WTC11 (cell line): ENCODE measurements around the gene MAN2B1. TPM values are rescaled to one million over a fixed set of nuclear protein-coding genes. Genes with fewer than 3 reads are reported as not detected.

Experiments used
- ATAC-seq: fragments of 200-7000 bp; cut with Tn5 transposase; 2 replicates; pipeline ENCODE4 v1.10.0; 2021; ENCODE audit warnings: mild to moderate bottlenecking, moderate library complexity
- CTCF ChIA-PET: fragments of 300-600 bp; sonication (Branson Sonifier 250); formaldehyde crosslinking; loops from one replicate; lab custom pipeline; 2021; ENCODE audit warnings: antibody characterized with exemption; lab: Charles Lee
- POLR2A ChIA-PET: fragments of 350-600 bp; sonication (Branson Sonifier 250); formaldehyde crosslinking; loops from one replicate; lab custom pipeline; 2021; ENCODE audit warnings: antibody characterized with exemption; lab: Charles Lee
- DNase-seq: peaks from one replicate; pipeline ENCODE4 v3.0.0; 2021; ENCODE audit warnings: low spot score
- H3K27ac Mint-ChIP-seq: 2 replicates; pipeline ENCODE4 v1.8.0; 2021; ENCODE audit warnings: mixed read lengths
- H3K27me3 Mint-ChIP-seq: 2 replicates; pipeline ENCODE4 v1.8.0; 2021; ENCODE audit warnings: low read depth, mild to moderate bottlenecking, moderate library complexity, mixed read lengths
- H3K36me3 Mint-ChIP-seq: 2 replicates; pipeline ENCODE4 v1.8.0; 2021; ENCODE audit warnings: mixed read lengths
- H3K4me1 Mint-ChIP-seq: 2 replicates; pipeline ENCODE4 v1.8.0; 2022; ENCODE audit warnings: mixed read lengths
- H3K4me3 Mint-ChIP-seq: 2 replicates; pipeline ENCODE4 v1.8.0; 2021; ENCODE audit warnings: mild to moderate bottlenecking, moderate library complexity, mixed read lengths
- H3K9me3 Mint-ChIP-seq: 2 replicates; pipeline ENCODE4 v1.8.0; 2021; ENCODE audit warnings: mixed read lengths
- ARID4B ChIP-seq: sonication (generic); formaldehyde crosslinking; IDR thresholded peaks from 2 replicates; pipeline ENCODE4 v1.8.0; 2023; ENCODE audit warnings: missing genetic modification reagents, mild to moderate bottlenecking, borderline replicate concordance
- CBFB ChIP-seq: sonication (generic); formaldehyde crosslinking; IDR thresholded peaks from 2 replicates; pipeline ENCODE4 v1.8.1; 2022; ENCODE audit warnings: mild to moderate bottlenecking, low read depth, missing genetic modification reagents
- CREB1 ChIP-seq: sonication (generic); formaldehyde crosslinking; IDR thresholded peaks from 2 replicates; pipeline ENCODE4 v1.8.0; 2023; ENCODE audit warnings: mild to moderate bottlenecking, missing genetic modification reagents
- CREM ChIP-seq: sonication (generic); formaldehyde crosslinking; IDR thresholded peaks from 2 replicates; pipeline ENCODE4 v1.8.1; 2022; ENCODE audit warnings: mild to moderate bottlenecking, missing genetic modification reagents, moderate library complexity
- E2F4 ChIP-seq: sonication (generic); formaldehyde crosslinking; IDR thresholded peaks from 2 replicates; pipeline ENCODE4 v1.8.1; 2022; ENCODE audit warnings: low read depth, mild to moderate bottlenecking, moderate library complexity, missing genetic modification reagents, borderline replicate concordance
- ERG ChIP-seq: fragments of 250-450 bp; sonication (Bioruptor Pico); IDR thresholded peaks from 2 replicates; pipeline ENCODE4 v1.8.0; 2021; ENCODE audit warnings: mild to moderate bottlenecking
- ETV6 ChIP-seq: sonication (generic); formaldehyde crosslinking; IDR thresholded peaks from 2 replicates; pipeline ENCODE4 v1.8.1; 2022; ENCODE audit warnings: mild to moderate bottlenecking, missing genetic modification reagents
- JAZF1 ChIP-seq: fragments of 250-450 bp; sonication (Bioruptor Pico); IDR thresholded peaks from 2 replicates; pipeline ENCODE4 v1.9.0; 2021; ENCODE audit warnings: moderate library complexity, mild to moderate bottlenecking, inconsistent platforms
- SP1 ChIP-seq: sonication (generic); formaldehyde crosslinking; conservative IDR thresholded peaks from 2 replicates; pipeline ENCODE4 v1.8.1; 2022; ENCODE audit warnings: missing genetic modification reagents
- TCF7 ChIP-seq: sonication (generic); formaldehyde crosslinking; IDR thresholded peaks from 2 replicates; pipeline ENCODE4 v1.8.0; 2022; ENCODE audit warnings: mild to moderate bottlenecking, low read depth, missing genetic modification reagents, moderate library complexity
- TP53 ChIP-seq: sonication (generic); formaldehyde crosslinking; IDR thresholded peaks from 2 replicates; pipeline ENCODE4 v1.8.1; 2023; ENCODE audit warnings: mild to moderate bottlenecking, missing genetic modification reagents
- ZNF263 ChIP-seq: sonication (generic); formaldehyde crosslinking; IDR thresholded peaks from 2 replicates; pipeline ENCODE4 v1.8.1; 2022; ENCODE audit warnings: low read depth, mild to moderate bottlenecking, moderate library complexity, missing genetic modification reagents
- ZNF416 ChIP-seq: fragments of 250-450 bp; sonication (Bioruptor Pico); IDR thresholded peaks from 2 replicates; pipeline ENCODE4 v1.9.0; 2021; ENCODE audit warnings: mild to moderate bottlenecking, inconsistent platforms
- ZNF671 ChIP-seq: fragments of 250-450 bp; sonication (Bioruptor Pico); IDR thresholded peaks from 2 replicates; pipeline ENCODE4 v1.8.0; 2021; ENCODE audit warnings: mild to moderate bottlenecking
- total RNA-seq: library from RNA; stranded (reverse); gene quantifications from 3 replicates; pipeline ENCODE4 v1.2.3, GENCODE V29; 2021
- TF ChIP-seq, protein P1 (sequence below): sonication (generic); formaldehyde crosslinking; IDR thresholded peaks from 2 replicates; pipeline ENCODE4 v1.8.0; 2022; ENCODE audit warnings: missing genetic modification reagents
- TF ChIP-seq, protein P2 (sequence below): sonication (generic); formaldehyde crosslinking; IDR thresholded peaks from 2 replicates; pipeline ENCODE4 v1.8.1; 2023; ENCODE audit warnings: mild to moderate bottlenecking, missing genetic modification reagents, moderate library complexity
- TF ChIP-seq, protein P3 (sequence below): sonication (generic); formaldehyde crosslinking; IDR thresholded peaks from 2 replicates; pipeline ENCODE4 v1.8.1; 2023; ENCODE audit warnings: mild to moderate bottlenecking, moderate library complexity, missing genetic modification reagents
- TF ChIP-seq, protein P4 (sequence below): sonication (generic); formaldehyde crosslinking; IDR thresholded peaks from 2 replicates; pipeline ENCODE4 v1.8.1; 2022; ENCODE audit warnings: mild to moderate bottlenecking, missing genetic modification reagents, moderate library complexity, borderline replicate concordance
- TF ChIP-seq, protein P5 (sequence below): sonication (generic); formaldehyde crosslinking; IDR thresholded peaks from 2 replicates; pipeline ENCODE4 v1.8.0; 2022; ENCODE audit warnings: mild to moderate bottlenecking, missing genetic modification reagents
- TF ChIP-seq, protein P6 (sequence below): fragments of 250-450 bp; sonication (Bioruptor Pico); IDR thresholded peaks from 2 replicates; pipeline ENCODE4 v1.9.0; 2021; ENCODE audit warnings: mild to moderate bottlenecking

MAN2B1 gene
- total RNA-seq, 1 experiment from 2014 or later, result 73.4 TPM

DNA sequence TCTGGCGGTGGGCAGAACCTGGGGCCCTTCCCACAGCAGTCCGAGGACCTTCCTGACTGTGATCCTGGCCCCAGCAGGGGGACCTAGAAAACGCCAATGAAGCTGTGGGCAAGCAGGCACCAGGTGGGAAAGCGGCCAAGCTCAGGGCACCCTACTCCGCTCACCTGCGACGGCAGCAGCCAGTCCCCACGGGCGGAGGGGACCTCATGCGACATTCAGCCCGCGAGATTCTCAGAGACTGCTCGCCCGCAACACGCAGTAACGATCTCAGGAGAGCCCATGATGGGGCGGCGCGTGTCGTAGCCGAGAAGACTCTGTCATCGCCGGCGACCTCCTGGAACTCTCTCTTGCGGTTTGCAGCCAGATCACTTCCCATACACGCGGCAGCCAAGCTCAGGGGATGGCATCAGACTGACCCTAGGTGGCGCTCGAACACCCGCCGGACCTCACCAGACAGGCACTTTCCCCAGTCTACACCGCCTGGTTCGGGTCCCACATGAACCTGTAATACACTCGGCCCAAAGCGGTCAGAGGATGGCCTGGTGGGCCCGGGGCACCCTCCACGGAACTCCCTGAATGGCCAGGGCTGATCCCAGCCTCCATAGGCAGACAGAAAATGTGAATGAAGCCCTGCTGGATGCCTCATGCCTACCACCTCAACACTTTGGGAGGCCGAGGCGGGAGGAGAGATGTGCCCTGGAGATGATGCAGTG lies 26.5 kb downstream of the MAN2B1 start:
- H3K27ac Mint-ChIP-seq, result no peak overlapping the region; the same call in 1 of the 2 replicates
- peak overlapping the region; percentile 71 for H3K4me3 Mint-ChIP-seq
- peak; percentile 94 for ATAC-seq
- H3K36me3 Mint-ChIP-seq, result no peaks in the 10 kb centered on the region
- H3K4me1 Mint-ChIP-seq, result 0 out of 2 replicates have a peak, but pooled peaks cover 4% of the 10 kb centered on the region
- no peaks in the 10 kb centered on the region for H3K9me3 Mint-ChIP-seq
- ChIA-PET CTCF (interaction anchor here (0.5 to 2.2 kb wide), 38 partner anchors 9 to 1000 kb away, joined by 3 to 27 read pairs (median 4); partner anchors contain the start of genes MAN2B1, WDR83, ZNF442 and ZNF443), POLR2A (interaction anchor here (0.8 to 1.0 kb wide), 2 partner anchors 24 to 30 kb away, joined by 4 to 5 read pairs; a partner anchor contains a TSS)
- peak; percentile 92 for DNase-seq
- peaks cover 16% of the 10 kb centered on the region; the same call in 1 of the 2 replicates for H3K27me3 Mint-ChIP-seq
- 0 out of 2 replicates have a peak, but pooled peaks have one; percentile 68 for TF ChIP-seq TP53 (CRISPR knock-in tag)
- 0 out of 2 replicates have a peak, but pooled peaks have one; percentile 24 for TF ChIP-seq CREM
- TF ChIP-seq ERG (CRISPR knock-in tag), result no peak
- TF ChIP-seq, protein P1, sequence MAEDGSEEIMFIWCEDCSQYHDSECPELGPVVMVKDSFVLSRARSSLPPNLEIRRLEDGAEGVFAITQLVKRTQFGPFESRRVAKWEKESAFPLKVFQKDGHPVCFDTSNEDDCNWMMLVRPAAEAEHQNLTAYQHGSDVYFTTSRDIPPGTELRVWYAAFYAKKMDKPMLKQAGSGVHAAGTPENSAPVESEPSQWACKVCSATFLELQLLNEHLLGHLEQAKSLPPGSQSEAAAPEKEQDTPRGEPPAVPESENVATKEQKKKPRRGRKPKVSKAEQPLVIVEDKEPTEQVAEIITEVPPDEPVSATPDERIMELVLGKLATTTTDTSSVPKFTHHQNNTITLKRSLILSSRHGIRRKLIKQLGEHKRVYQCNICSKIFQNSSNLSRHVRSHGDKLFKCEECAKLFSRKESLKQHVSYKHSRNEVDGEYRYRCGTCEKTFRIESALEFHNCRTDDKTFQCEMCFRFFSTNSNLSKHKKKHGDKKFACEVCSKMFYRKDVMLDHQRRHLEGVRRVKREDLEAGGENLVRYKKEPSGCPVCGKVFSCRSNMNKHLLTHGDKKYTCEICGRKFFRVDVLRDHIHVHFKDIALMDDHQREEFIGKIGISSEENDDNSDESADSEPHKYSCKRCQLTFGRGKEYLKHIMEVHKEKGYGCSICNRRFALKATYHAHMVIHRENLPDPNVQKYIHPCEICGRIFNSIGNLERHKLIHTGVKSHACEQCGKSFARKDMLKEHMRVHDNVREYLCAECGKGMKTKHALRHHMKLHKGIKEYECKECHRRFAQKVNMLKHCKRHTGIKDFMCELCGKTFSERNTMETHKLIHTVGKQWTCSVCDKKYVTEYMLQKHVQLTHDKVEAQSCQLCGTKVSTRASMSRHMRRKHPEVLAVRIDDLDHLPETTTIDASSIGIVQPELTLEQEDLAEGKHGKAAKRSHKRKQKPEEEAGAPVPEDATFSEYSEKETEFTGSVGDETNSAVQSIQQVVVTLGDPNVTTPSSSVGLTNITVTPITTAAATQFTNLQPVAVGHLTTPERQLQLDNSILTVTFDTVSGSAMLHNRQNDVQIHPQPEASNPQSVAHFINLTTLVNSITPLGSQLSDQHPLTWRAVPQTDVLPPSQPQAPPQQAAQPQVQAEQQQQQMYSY (CRISPR knock-in tag), result 0 out of 2 replicates have a peak, but pooled peaks have one; percentile 33
- no peak for TF ChIP-seq ZNF263 (CRISPR knock-in tag)
- TF ChIP-seq ZNF416 (CRISPR knock-in tag), result no peak; the same call in 1 of the 2 replicates
- no peak for TF ChIP-seq JAZF1
- TF ChIP-seq, protein P2, sequence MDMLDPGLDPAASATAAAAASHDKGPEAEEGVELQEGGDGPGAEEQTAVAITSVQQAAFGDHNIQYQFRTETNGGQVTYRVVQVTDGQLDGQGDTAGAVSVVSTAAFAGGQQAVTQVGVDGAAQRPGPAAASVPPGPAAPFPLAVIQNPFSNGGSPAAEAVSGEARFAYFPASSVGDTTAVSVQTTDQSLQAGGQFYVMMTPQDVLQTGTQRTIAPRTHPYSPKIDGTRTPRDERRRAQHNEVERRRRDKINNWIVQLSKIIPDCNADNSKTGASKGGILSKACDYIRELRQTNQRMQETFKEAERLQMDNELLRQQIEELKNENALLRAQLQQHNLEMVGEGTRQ (CRISPR knock-in tag), result no peak
- no peak for TF ChIP-seq ZNF671 (CRISPR knock-in tag)
- TF ChIP-seq E2F4 (CRISPR knock-in tag), result no peak
- TF ChIP-seq CREB1 (CRISPR knock-in tag), result no peak
- TF ChIP-seq SP1 (CRISPR knock-in tag), result no peak; the same call in 1 of the 2 replicates
- TF ChIP-seq, protein P3, sequence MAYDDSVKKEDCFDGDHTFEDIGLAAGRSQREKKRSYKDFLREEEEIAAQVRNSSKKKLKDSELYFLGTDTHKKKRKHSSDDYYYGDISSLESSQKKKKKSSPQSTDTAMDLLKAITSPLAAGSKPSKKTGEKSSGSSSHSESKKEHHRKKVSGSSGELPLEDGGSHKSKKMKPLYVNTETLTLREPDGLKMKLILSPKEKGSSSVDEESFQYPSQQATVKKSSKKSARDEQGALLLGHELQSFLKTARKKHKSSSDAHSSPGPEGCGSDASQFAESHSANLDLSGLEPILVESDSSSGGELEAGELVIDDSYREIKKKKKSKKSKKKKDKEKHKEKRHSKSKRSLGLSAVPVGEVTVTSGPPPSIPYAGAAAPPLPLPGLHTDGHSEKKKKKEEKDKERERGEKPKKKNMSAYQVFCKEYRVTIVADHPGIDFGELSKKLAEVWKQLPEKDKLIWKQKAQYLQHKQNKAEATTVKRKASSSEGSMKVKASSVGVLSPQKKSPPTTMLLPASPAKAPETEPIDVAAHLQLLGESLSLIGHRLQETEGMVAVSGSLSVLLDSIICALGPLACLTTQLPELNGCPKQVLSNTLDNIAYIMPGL, result peak; percentile 95
- TF ChIP-seq, protein P4, sequence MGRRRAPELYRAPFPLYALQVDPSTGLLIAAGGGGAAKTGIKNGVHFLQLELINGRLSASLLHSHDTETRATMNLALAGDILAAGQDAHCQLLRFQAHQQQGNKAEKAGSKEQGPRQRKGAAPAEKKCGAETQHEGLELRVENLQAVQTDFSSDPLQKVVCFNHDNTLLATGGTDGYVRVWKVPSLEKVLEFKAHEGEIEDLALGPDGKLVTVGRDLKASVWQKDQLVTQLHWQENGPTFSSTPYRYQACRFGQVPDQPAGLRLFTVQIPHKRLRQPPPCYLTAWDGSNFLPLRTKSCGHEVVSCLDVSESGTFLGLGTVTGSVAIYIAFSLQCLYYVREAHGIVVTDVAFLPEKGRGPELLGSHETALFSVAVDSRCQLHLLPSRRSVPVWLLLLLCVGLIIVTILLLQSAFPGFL, result no peak
- peak; percentile 48; the same call in 1 of the 2 replicates for TF ChIP-seq ARID4B (CRISPR knock-in tag)
- TF ChIP-seq ETV6 (CRISPR knock-in tag), result peak; percentile 58; the same call in 1 of the 2 replicates
- TF ChIP-seq, protein P5, sequence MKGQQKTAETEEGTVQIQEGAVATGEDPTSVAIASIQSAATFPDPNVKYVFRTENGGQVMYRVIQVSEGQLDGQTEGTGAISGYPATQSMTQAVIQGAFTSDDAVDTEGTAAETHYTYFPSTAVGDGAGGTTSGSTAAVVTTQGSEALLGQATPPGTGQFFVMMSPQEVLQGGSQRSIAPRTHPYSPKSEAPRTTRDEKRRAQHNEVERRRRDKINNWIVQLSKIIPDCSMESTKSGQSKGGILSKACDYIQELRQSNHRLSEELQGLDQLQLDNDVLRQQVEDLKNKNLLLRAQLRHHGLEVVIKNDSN (CRISPR knock-in tag), result no peak
- TF ChIP-seq CBFB (CRISPR knock-in tag), result peak; percentile 89; the same call in 1 of the 2 replicates
- TF ChIP-seq, protein P6, sequence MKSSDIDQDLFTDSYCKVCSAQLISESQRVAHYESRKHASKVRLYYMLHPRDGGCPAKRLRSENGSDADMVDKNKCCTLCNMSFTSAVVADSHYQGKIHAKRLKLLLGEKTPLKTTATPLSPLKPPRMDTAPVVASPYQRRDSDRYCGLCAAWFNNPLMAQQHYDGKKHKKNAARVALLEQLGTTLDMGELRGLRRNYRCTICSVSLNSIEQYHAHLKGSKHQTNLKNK (CRISPR knock-in tag), result no peak
- no peak for TF ChIP-seq TCF7
